IgD-negative memory B cell (primary cell): ENCODE measurements around the gene MAGI2. TPM values are rescaled to one million over a fixed set of nuclear protein-coding genes. Genes with fewer than 3 reads are reported as not detected.
"Not testable (repeated sequence)": the region's sequence is repeated elsewhere in the genome, so short reads cannot be mapped to it uniquely, and the experiment has no call there.

ENCODE experiments used
- H3K27ac Mint-ChIP-seq, 3 donors: one replicate each; pipeline ENCODE4 v1.8.0; 2020 to 2022; ENCODE audit warnings: mild to moderate bottlenecking in 3 of 3, mixed read lengths in 3 of 3, moderate library complexity in 1 of 3
- H3K27me3 Mint-ChIP-seq: one replicate; pipeline ENCODE4 v1.8.0; 2021; ENCODE audit warnings: mixed read lengths
- H3K36me3 Mint-ChIP-seq: one replicate; pipeline ENCODE4 v1.8.0; 2020; ENCODE audit warnings: mild to moderate bottlenecking, mixed read lengths
- H3K4me1 Mint-ChIP-seq, 3 donors: one replicate each; pipeline ENCODE4 v1.8.0; 2020 to 2022; ENCODE audit warnings: mixed read lengths in 3 of 3, mild to moderate bottlenecking in 1 of 3
- H3K4me3 Mint-ChIP-seq, 4 donors: one replicate each; pipeline ENCODE4 v1.8.0; 2020 to 2022; ENCODE audit warnings: mild to moderate bottlenecking in 4 of 4, mixed read lengths in 4 of 4, moderate library complexity in 3 of 4
- H3K9me3 Mint-ChIP-seq, 3 donors: one replicate each; pipeline ENCODE4 v1.8.0; 2020 to 2021; ENCODE audit warnings: mixed read lengths in 3 of 3, mild to moderate bottlenecking in 1 of 3
- polyA plus RNA-seq: library from polyadenylated mRNA; unstranded; fragments of 300-500 nt; fragmentation: Illumina TruSeq; gene quantifications from one replicate; pipeline ENCODE4 v1.2.3, GENCODE V29; 2021

MAGI2 gene
- polyA plus RNA-seq, 1 donor from 2014 or later: not detected

- Mint-ChIP-seq H3K27me3 (no peaks in the 10 kb centered on the region), H3K27ac (no peak overlapping the region), H3K9me3 (no peaks in the 10 kb centered on the region), H3K4me1 (no peaks in the 10 kb centered on the region), H3K36me3 (no peaks in the 10 kb centered on the region), H3K4me3 (no peak overlapping the region)
These were observed 1107.5 kb downstream of the MAGI2 start for GRCh38 chr7:78345979-78346378.

- Mint-ChIP-seq H3K4me1 (no peaks in the 10 kb centered on the region), H3K4me3 (no peak overlapping the region), H3K27me3 (no peaks in the 10 kb centered on the region), H3K27ac (no peak overlapping the region), H3K36me3 (no peaks in the 10 kb centered on the region), H3K9me3 (no peaks in the 10 kb centered on the region)
These were observed 1108.1 kb downstream of the MAGI2 start for GRCh38 chr7:78345293-78345911.

DNA sequence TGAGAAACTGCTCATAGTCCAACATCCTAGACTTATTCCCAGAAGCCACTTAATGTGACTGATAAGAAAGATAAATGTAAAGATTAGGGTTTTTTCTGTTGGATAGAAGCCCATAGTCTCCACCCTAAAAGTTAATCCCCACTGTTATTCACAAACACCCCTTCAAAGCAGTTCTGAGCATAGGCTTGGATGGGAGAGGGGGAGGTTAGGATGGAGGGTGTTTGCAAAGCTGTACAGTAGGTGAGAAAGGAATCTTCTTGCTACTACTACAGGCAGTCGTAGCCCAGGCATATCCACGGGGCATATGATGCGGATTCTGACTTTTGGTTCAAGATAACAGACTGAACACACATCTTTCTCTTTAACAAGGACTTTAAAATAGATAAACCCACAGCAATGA, 1119.0 kb downstream of the MAGI2 start:
- Mint-ChIP-seq H3K27ac (no peak overlapping the region), H3K36me3 (no peaks in the 10 kb centered on the region), H3K27me3 (no peaks in the 10 kb centered on the region), H3K4me3 (no peak overlapping the region), H3K9me3 (peaks cover 0 to 2% (median 0%) of the 10 kb centered on the region in 3 donors), H3K4me1 (no peaks in the 10 kb centered on the region)

DNA sequence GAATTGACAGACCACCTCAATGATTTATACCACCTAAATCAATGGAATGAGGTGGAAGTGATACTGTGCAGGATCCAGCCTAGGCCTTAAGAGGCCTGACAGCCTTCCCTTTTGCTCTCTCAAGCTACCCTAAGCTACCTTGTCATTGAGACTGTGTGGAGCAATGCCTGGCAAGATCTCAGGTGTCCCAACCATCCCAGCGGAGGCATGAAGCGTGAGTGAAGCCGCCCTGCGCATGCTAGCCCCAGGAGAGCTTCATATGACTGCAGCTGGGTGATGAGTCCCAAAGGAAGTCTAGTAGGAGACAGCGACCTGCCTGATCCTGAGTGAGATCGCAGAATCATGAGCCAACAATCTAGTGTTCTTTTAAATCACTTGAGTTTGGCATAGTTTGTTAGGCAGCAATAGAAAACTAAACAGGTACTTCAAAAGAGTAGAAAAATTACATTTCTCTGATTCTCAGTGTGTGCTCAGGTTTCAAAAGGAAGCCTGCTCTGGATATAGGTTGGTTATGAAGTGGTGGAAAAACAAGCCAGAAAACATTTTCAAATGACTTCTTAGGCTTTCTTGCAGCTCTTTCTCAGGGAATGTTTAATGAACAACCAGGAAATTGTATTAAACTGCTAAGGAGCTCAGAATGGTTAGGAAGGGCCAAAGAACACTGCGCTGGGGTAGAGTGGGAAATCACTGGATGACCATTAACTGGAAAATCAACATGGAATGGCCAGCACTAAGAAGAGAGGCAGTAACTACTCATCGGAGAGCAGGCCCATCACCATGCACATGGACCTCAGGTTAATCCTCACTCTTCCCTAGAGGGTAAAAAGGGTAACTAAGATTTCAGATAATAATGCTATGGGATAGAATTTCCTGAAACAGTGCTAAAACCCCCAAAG, 1119.7 kb downstream of the MAGI2 start:
- Mint-ChIP-seq H3K4me1 (no peaks in the 10 kb centered on the region), H3K27me3 (no peaks in the 10 kb centered on the region), H3K4me3 (no peak overlapping the region), H3K36me3 (no peaks in the 10 kb centered on the region), H3K27ac (no peak overlapping the region), H3K9me3 (peaks cover 0 to 2% (median 0%) of the 10 kb centered on the region in 3 donors)

- H3K27ac Mint-ChIP-seq: no peak overlapping the region
These were observed 1124.3 kb downstream of the MAGI2 start for GRCh38 chr7:78329001-78329655.

GRCh38 chr7:78327718-78328117, 1125.7 kb downstream of the MAGI2 start:
- Mint-ChIP-seq H3K36me3 (no peaks in the 10 kb centered on the region), H3K4me1 (no peaks in the 10 kb centered on the region), H3K9me3 (peaks cover 0 to 2% (median 0%) of the 10 kb centered on the region in 3 donors), H3K27ac (no peak overlapping the region), H3K27me3 (peaks cover 3% of the 10 kb centered on the region), H3K4me3 (no peak overlapping the region)

More at GRCh38 chr7:78329001-78329655, 1124.3 kb downstream of the MAGI2 start:
- Mint-ChIP-seq H3K4me1 (no peaks in the 10 kb centered on the region), H3K36me3 (no peaks in the 10 kb centered on the region), H3K9me3 (peaks cover 0 to 2% (median 0%) of the 10 kb centered on the region in 3 donors), H3K4me3 (no peak overlapping the region), H3K27me3 (peaks cover 3% of the 10 kb centered on the region)

- H3K27me3 Mint-ChIP-seq: peaks cover 3% of the 10 kb centered on the region
- no peak overlapping the region for H3K4me3 Mint-ChIP-seq
- peaks cover 0 to 2% (median 0%) of the 10 kb centered on the region in 3 donors for H3K9me3 Mint-ChIP-seq
- H3K36me3 Mint-ChIP-seq: no peaks in the 10 kb centered on the region
- H3K4me1 Mint-ChIP-seq: no peaks in the 10 kb centered on the region
- H3K27ac Mint-ChIP-seq: no peak overlapping the region
These were observed 1126.6 kb downstream of the MAGI2 start for GRCh38 chr7:78326876-78327275.

- Mint-ChIP-seq H3K9me3 (peaks cover 0 to 2% (median 0%) of the 10 kb centered on the region in 3 donors), H3K36me3 (no peaks in the 10 kb centered on the region), H3K27me3 (peaks cover 3% of the 10 kb centered on the region), H3K4me3 (no peak overlapping the region), H3K27ac (no peak overlapping the region), H3K4me1 (no peaks in the 10 kb centered on the region)
These were observed 1127.3 kb downstream of the MAGI2 start for GRCh38 chr7:78326189-78326588.

DNA sequence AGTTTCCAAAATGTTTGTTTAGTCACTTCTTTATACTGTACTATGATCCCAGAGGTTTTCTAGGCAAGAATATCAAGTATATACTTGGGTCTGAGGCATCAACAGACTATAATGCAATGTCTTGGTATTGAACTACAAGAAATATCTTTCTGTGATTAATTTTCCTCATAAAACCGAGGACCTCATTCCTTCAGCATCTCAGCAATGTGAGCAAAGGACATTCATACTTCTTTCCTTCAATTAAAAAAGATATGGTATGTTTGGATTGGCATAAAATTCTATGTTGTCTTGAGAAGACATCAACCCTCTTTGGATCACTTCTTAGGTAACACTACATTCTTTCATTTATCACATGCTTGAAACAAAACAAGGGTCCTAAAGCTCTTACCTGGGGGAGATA, 1130.3 kb downstream of the MAGI2 start:
- Mint-ChIP-seq H3K4me3 (no peak overlapping the region), H3K4me1 (no peaks in the 10 kb centered on the region), H3K9me3 (peaks cover 0 to 3% (median 0%) of the 10 kb centered on the region in 3 donors), H3K27ac (no peak overlapping the region), H3K27me3 (peaks cover 4% of the 10 kb centered on the region), H3K36me3 (no peaks in the 10 kb centered on the region)

- not testable (repeated sequence) for H3K27me3 Mint-ChIP-seq, H3K9me3 Mint-ChIP-seq, H3K4me3 Mint-ChIP-seq, H3K4me1 Mint-ChIP-seq, H3K36me3 Mint-ChIP-seq, H3K27ac Mint-ChIP-seq
These were observed 1131.2 kb downstream of the MAGI2 start for GRCh38 chr7:78322231-78322630.

DNA sequence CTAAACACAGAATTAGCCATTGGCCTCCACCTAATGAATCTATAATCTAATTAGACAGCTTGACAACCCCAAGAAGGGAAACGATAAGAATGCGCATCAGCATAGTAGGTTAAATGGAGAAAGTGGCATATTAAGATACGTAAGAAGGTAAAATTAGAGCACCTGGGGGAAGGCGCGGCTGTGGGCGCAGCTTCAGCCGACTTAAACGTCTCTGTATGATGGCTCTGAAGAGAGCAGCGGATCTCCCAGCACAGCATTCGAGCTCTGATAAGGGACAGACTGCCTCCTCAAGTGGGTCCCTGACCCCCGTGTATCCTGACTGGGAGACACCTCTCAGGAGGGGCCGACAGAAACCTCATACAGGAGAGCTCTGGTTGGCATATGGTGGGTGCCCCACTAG, 1136.1 kb downstream of the MAGI2 start:
- H3K27ac Mint-ChIP-seq: no peak overlapping the region
- peaks cover 1% of the 10 kb centered on the region for H3K27me3 Mint-ChIP-seq
- peaks cover 0 to 3% (median 2%) of the 10 kb centered on the region in 3 donors for H3K9me3 Mint-ChIP-seq
- no peaks in the 10 kb centered on the region for H3K36me3 Mint-ChIP-seq
- H3K4me3 Mint-ChIP-seq: no peak overlapping the region
- no peaks in the 10 kb centered on the region for H3K4me1 Mint-ChIP-seq

GRCh38 chr7:78316110-78316509, 1137.4 kb downstream of the MAGI2 start:
- H3K27me3 Mint-ChIP-seq: peaks cover under 1% of the 10 kb centered on the region
- H3K36me3 Mint-ChIP-seq: no peaks in the 10 kb centered on the region
- no peaks in the 10 kb centered on the region for H3K4me1 Mint-ChIP-seq
- no peak overlapping the region for H3K27ac Mint-ChIP-seq
- peaks cover 0 to 3% (median 2%) of the 10 kb centered on the region in 3 donors for H3K9me3 Mint-ChIP-seq
- H3K4me3 Mint-ChIP-seq: no peak overlapping the region

- H3K4me3 Mint-ChIP-seq: no peak overlapping the region
- H3K4me1 Mint-ChIP-seq: no peaks in the 10 kb centered on the region
- H3K27ac Mint-ChIP-seq: no peak overlapping the region
- H3K36me3 Mint-ChIP-seq: no peaks in the 10 kb centered on the region
- H3K9me3 Mint-ChIP-seq: peaks cover 0 to 4% (median 3%) of the 10 kb centered on the region in 3 donors
- H3K27me3 Mint-ChIP-seq: no peaks in the 10 kb centered on the region
These were observed 1138.3 kb downstream of the MAGI2 start for GRCh38 chr7:78315119-78315518.

DNA sequence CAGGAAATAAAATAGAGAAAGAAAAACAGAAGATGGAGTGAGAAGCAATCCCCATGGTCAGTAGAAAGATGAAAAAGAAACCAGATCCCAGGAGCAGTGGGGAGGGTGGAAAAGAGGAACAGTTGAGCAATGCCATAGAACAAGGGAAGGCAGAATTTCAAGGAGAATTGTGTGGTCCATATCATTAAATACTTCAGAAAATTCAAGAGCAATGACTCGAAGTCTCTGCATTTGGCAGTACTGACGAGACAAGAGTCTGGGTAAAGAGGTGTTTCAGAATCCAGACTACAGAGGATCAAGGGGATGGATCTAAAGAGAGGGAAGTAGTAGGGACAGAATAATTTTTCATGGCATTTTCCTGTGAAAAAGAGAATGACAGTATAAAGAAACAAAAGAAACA, 1142.3 kb downstream of the MAGI2 start:
- Mint-ChIP-seq H3K4me3 (no peak overlapping the region), H3K27me3 (no peaks in the 10 kb centered on the region), H3K4me1 (no peaks in the 10 kb centered on the region), H3K36me3 (no peaks in the 10 kb centered on the region), H3K27ac (no peak overlapping the region), H3K9me3 (peaks cover 0 to 8% (median 0%) of the 10 kb centered on the region in 3 donors)

GRCh38 chr7:78307892-78308291, 1145.6 kb downstream of the MAGI2 start:
- H3K4me3 Mint-ChIP-seq: no peak overlapping the region
- H3K36me3 Mint-ChIP-seq: no peaks in the 10 kb centered on the region
- peaks cover 0 to 7% (median 0%) of the 10 kb centered on the region in 3 donors for H3K9me3 Mint-ChIP-seq
- no peak overlapping the region for H3K27ac Mint-ChIP-seq
- H3K27me3 Mint-ChIP-seq: no peaks in the 10 kb centered on the region
- no peaks in the 10 kb centered on the region for H3K4me1 Mint-ChIP-seq
